UCSD-AML1 (cell line): ENCODE results near the gene ZNF518B.
"Not testable (repeated sequence)": the region's sequence is repeated elsewhere in the genome, so short reads cannot be mapped to it uniquely, and the experiment has no call there.

ENCODE experiments used
- DNase-seq: peaks from one replicate; lab custom pipeline; 2025; ENCODE audit not compliant: unreplicated experiment; lab: John Stamatoyannopoulos, UW

The ZNF518B gene

GRCh38 chr4:10456595-10457254 lies 501 bp downstream of the ZNF518B start:
- no peak for DNase-seq

DNA sequence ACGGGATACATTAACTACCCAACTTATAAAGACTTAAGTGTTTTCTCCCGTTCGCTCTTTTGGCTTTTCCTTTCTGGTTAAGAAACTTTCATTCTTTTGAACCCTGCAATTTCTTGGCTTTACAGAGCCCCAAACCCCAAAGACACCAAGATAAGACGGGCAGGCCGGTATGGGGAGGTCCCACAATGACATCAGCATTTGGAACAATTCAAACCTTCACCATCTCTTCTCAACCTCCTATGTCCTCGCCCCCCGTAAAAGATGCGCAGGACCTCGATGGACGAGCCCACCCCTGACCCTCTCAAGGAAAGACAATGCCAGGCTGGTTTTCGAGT lies 999 bp downstream of the ZNF518B start:
- no peak for DNase-seq

- DNase-seq = no peak
Measured at GRCh38 chr4:10455133-10455532, 2.1 kb downstream of the ZNF518B start.

GRCh38 chr4:10454726-10455125 lies 2.5 kb downstream of the ZNF518B start:
- DNase-seq = no peak

GRCh38 chr4:10454121-10454520 lies 3.1 kb downstream of the ZNF518B start:
- no peak for DNase-seq

DNA sequence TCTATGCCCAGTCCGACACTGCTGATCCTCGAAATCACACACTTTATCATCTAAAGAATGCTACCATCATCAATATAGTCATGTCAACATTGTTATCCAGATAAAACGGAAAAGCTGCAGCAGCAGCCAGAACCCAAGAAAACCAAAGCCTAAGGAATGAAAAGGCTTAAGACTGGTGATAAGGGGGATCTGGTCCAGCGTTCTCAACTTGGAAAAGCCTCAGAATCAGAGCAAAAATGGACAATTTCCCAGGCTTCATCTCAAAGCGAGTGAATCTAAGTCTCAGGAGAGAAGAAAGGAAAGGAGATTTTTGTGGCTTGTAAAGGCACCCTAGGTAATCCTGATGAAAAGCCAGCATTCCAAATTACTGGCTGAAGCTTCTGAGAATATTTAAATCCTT lies 8.2 kb downstream of the ZNF518B start:
- DNase-seq = no peak

DNA sequence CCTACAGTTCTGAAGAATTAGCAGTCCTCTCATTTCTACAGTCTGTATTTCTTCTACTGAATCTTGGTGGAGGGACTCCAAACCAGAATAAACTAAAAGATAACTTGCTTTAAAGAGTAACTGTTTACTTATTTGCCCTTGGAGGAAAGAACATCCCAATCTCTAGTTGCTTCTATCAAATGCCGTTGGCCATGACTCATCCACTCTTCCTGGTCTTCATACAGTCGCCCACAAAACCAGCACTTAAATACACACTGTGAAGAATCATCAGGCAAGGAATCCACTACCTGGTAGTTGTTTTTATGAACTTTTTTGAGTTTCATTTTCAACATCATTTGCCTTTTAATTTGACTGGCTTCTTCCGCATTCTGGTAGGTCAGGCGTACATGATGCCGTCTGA lies 14.2 kb downstream of the ZNF518B start:
- DNase-seq = no peak

- no peak for DNase-seq
Measured at GRCh38 chr4:10441512-10441911, 15.7 kb downstream of the ZNF518B start.

DNA sequence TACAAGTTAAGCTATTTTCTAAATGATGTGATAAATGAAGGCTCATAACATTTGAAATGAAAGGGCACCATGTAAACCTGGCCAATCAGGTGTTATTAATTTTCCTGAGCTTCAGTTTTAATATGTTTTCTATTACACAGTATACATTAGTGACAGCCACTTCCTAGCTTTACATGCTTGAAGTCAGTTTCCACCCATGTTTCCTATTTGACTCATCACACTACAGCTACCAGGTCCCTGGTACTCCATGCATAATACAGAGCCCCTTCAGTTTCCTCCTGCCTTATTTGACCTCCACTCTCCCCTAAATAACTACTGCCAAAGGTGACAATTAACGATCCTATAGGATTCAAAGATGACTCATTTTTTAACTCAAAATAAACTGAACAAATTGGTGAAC lies 18.3 kb downstream of the ZNF518B start:
- no peak for DNase-seq

DNA sequence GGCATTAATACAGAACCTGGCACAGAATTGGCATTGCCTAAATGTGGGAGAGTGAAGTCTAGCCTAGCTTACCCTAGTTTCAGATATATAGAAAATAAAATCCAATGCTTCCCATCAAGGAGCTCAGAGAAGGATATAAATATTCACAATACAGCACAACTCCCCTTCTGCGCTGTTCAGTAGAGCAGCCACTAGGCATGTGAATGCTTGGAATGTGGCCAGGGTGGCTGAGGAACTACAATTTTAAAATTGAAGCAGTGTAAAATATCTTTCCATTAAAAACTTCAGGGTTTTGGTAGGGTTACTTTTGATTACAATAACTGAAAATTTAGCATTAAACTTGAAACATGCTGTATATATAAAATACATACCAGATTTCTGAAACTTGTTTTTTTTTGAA lies 19.5 kb downstream of the ZNF518B start:
- DNase-seq = no peak

DNA sequence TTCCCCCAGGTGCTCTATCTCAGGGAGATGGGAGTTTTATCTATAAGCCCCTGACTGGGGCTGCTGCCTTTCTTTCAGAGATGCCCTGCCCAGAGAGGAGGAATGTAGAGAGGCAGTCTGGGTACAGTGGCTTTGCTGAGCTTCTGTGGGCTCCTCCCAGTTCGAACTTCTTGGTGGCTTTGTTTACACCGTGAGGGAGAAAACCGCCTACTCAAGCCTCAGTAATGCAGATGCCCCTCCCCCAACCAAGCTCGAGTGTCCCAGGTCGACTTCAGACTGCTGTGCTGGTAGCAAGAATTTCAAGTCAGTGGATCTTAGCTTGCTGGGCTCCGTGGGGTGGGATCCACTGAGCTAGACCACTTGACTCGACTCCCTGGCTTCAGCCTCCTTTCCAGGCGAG lies 29.5 kb downstream of the ZNF518B start:
- not testable (repeated sequence) for DNase-seq

- no peak for DNase-seq
Measured at GRCh38 chr4:10421344-10422055, 35.7 kb downstream of the ZNF518B start.

- DNase-seq = no peak
Measured at GRCh38 chr4:10417740-10418139, 39.5 kb downstream of the ZNF518B start.

GRCh38 chr4:10416441-10416840 lies 40.8 kb downstream of the ZNF518B start:
- DNase-seq = peak; percentile 41

- DNase-seq = no peak
Measured at GRCh38 chr4:10413177-10413576, 44.0 kb downstream of the ZNF518B start.

GRCh38 chr4:10405672-10406071 lies 51.6 kb downstream of the ZNF518B start:
- DNase-seq = no peak

DNA sequence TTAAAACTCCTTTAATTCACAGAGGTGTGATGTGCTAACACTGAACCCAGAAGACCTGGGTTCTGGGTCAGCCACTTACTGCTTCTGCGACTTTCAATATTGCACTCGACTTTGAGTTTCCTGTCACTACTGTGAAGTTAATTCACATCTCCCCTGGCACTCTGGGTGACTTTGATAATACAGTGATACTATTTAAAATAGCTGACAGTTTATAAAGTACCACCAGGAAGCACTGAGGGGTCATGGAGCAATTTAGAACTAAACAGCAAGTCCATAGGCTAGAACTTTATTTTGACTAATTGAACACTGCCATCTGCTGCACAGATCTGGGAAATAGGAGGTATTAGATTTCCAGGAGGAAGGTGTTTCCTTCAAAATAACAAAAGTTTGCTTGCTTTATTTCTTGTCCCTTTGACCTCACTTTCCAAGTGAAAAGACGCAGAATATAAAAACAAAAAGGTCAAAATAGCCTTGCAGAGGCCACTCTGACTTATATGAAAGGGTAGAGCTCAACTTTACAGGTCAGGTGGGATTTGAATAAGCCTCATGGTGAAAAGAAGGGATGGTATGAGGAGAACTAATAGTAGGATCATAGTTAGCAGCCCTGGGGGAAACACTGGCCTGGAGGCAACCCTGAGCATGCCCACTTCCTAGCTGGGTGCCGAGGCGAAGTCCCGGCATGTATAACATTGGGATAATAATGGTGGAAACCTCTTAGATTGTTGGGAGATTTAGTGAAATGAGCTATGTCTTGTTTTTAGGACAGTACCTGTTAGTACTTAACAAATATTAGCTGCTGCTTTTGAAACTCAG lies 53.4 kb downstream of the ZNF518B start:
- no peak for DNase-seq

- no peak for DNase-seq
Measured at GRCh38 chr4:10395971-10396580, 61.1 kb downstream of the ZNF518B start.
